HepG2 (cell line): ENCODE data around the gene RTBDN. TPM values are rescaled to one million over a fixed set of nuclear protein-coding genes. Genes with fewer than 3 reads are reported as not detected.

Experiments used
- BATF2 ChIP-seq: sonication (generic); formaldehyde crosslinking; IDR thresholded peaks from 2 replicates; pipeline ENCODE4 v1.8.0; 2022; ENCODE audit warnings: mild to moderate bottlenecking, missing genetic modification reagents, moderate library complexity
- EP300 ChIP-seq, 3 experiments: sonication (generic) in 1 of 3; formaldehyde crosslinking in 1 of 3; IDR thresholded peaks; 2 replicates each; pipeline versions ENCODE4 v1.5.1 to v1.6.1; 2011 to 2020; ENCODE audit warnings: low read depth in 2 of 3, low read length in 2 of 3, borderline replicate concordance in 1 of 3, improper control_type of control experiment in 1 of 3, mild to moderate bottlenecking in 1 of 3, missing genetic modification reagents in 1 of 3, moderate library complexity in 1 of 3
- ETV6 ChIP-seq: sonication (generic); formaldehyde crosslinking; conservative IDR thresholded peaks from 2 replicates; pipeline ENCODE4 v1.4.0; 2020; ENCODE audit warnings: missing genetic modification reagents
- GTF3A ChIP-seq: sonication (generic); formaldehyde crosslinking; conservative IDR thresholded peaks from 2 replicates; pipeline ENCODE4 v1.4.0; 2020; ENCODE audit warnings: mild to moderate bottlenecking, missing genetic modification reagents
- KMT2A ChIP-seq: sonication (generic); formaldehyde crosslinking; IDR thresholded peaks from 2 replicates; pipeline ENCODE4 v1.4.0; 2020; ENCODE audit warnings: missing genetic modification reagents
- MAFK ChIP-seq, 2 experiments: IDR thresholded peaks in 1 of 2; conservative IDR thresholded peaks in 1 of 2; 2 replicates each; pipeline ENCODE4 v1.6.1; 2011; ENCODE audit warnings: improper control_type of control experiment in 2 of 2, low read length in 2 of 2
- NFE2L1 ChIP-seq: sonication (generic); formaldehyde crosslinking; IDR thresholded peaks from 2 replicates; pipeline ENCODE4 v1.4.0; 2020; ENCODE audit warnings: missing genetic modification reagents, mild to moderate bottlenecking, borderline replicate concordance
- POGZ ChIP-seq: sonication (generic); formaldehyde crosslinking; IDR thresholded peaks from 2 replicates; pipeline ENCODE4 v1.4.0; 2020; ENCODE audit warnings: mild to moderate bottlenecking, missing genetic modification reagents
- RBAK ChIP-seq: sonication (generic); formaldehyde crosslinking; IDR thresholded peaks from 2 replicates; pipeline ENCODE4 v1.5.1; 2020; ENCODE audit warnings: mild to moderate bottlenecking, missing genetic modification reagents
- RELA ChIP-seq: sonication (generic); formaldehyde crosslinking; IDR thresholded peaks from 2 replicates; pipeline ENCODE4 v1.4.0; 2020; ENCODE audit warnings: missing genetic modification reagents
- SRF ChIP-seq: IDR thresholded peaks from 2 replicates; pipeline ENCODE4 v1.6.1; 2011; ENCODE audit warnings: mild to moderate bottlenecking, low read depth, low read length, moderate library complexity
- ZNF10 ChIP-seq: sonication (generic); formaldehyde crosslinking; IDR thresholded peaks from 2 replicates; pipeline ENCODE4 v1.4.0; 2020; ENCODE audit warnings: mild to moderate bottlenecking, low read depth, missing genetic modification reagents, borderline replicate concordance
- ZNF136 ChIP-seq: sonication (generic); formaldehyde crosslinking; IDR thresholded peaks from 2 replicates; pipeline ENCODE4 v1.8.1; 2022; ENCODE audit warnings: low read depth, mild to moderate bottlenecking, moderate library complexity, missing genetic modification reagents
- ZNF33A ChIP-seq: sonication (generic); formaldehyde crosslinking; IDR thresholded peaks from 2 replicates; pipeline ENCODE4 v1.5.1; 2020; ENCODE audit warnings: missing genetic modification reagents, mild to moderate bottlenecking, moderate library complexity, borderline replicate concordance
- ZNF383 ChIP-seq: sonication (generic); formaldehyde crosslinking; IDR thresholded peaks from 2 replicates; pipeline ENCODE4 v1.4.0; 2020; ENCODE audit warnings: missing genetic modification reagents, mild to moderate bottlenecking, borderline replicate concordance
- ZNF513 ChIP-seq: sonication (generic); formaldehyde crosslinking; conservative IDR thresholded peaks from 2 replicates; pipeline ENCODE4 v1.5.0; 2020; ENCODE audit warnings: missing genetic modification reagents
- ZNF577 ChIP-seq: sonication (generic); formaldehyde crosslinking; IDR thresholded peaks from 2 replicates; pipeline ENCODE4 v1.4.0; 2020; ENCODE audit warnings: mild to moderate bottlenecking, low read depth, missing genetic modification reagents, borderline replicate concordance
- polyA plus RNA-seq, 8 experiments: library from polyadenylated mRNA; depleted of rRNA in 3 of 8; stranded (reverse) in 7 of 8; unstranded in 1 of 8; fragments of >200 nt; fragmentation: Illumina TruSeq in 4 of 8; extraction: Trizol in 4 of 8; gene quantifications; 2 replicates each; pipeline versions ENCODE4 v1.2.1 to v1.2.3, GENCODE V29; 2011 to 2016; ENCODE audit warnings: low read depth in 4 of 8, missing spikeins in 1 of 8, mixed read lengths in 1 of 8; ENCODE audit not compliant: insufficient read depth in 1 of 8
- total RNA-seq, 5 experiments: library from RNA; depleted of rRNA; stranded (reverse); fragments of >200 nt; fragmentation: Illumina TruSeq; extraction: Trizol; gene quantifications; 2 replicates each; pipeline ENCODE4 v1.2.3, GENCODE V29; 2016; ENCODE audit warnings: low read depth in 1 of 5
- TF ChIP-seq, protein P1 (sequence below), 2 experiments: sonication (generic) in 1 of 2; formaldehyde crosslinking in 1 of 2; IDR thresholded peaks; 2 replicates each; pipeline versions ENCODE4 v1.4.0 to v1.6.1; 2016 to 2020; ENCODE audit warnings: borderline replicate concordance in 1 of 2, low read depth in 1 of 2, mild to moderate bottlenecking in 1 of 2, missing genetic modification reagents in 1 of 2
- TF ChIP-seq, protein P2 (sequence below): sonication (generic); formaldehyde crosslinking; IDR thresholded peaks from 2 replicates; pipeline ENCODE4 v1.4.0; 2020; ENCODE audit warnings: missing genetic modification reagents

RTBDN gene
- total and polyA plus RNA-seq, 2 of the 13 experiments (the other 11 are each of a cell fraction or from before 2014, with no cell fraction given) = 0.27 to 0.48 TPM

DNA sequence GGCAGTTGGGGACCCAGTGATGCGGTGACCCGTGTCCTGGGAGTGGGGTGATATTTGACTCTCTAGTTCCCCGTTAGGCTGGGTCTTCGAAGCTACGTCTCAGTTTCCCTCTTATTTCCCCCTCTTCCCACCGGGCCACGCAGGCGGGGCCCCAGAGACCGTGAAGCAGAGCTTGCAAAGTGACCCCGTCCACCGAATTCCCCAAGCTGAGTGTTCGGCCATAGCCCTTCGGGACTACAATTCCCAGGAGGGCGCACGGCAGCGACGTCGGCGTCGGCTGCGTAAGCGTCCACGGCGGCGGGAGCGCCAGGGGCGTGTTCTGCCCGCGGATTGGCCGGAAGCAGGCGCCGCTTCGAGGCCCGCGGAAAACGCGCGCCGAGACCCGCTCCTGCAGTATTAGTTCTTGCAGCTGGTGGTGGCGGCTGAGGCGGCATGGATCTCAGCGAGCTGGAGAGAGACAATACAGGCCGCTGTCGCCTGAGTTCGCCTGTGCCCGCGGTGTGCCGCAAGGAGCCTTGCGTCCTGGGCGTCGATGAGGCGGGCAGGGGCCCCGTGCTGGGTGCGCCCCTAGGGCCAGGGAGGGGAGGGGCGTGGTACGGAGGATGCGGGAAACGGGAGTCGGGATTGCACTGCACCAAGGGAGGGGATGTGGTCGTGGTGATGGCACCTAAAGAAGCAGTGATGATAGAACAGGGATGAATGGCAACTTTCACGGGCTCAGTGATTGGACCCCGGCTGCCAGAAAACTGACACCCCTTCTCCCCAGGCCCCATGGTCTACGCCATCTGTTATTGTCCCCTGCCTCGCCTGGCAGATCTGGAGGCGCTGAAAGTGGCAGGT lies 27.9 kb downstream of the RTBDN start, which contains the start of gene RNASEH2A (continued):
- TF ChIP-seq, protein P1, sequence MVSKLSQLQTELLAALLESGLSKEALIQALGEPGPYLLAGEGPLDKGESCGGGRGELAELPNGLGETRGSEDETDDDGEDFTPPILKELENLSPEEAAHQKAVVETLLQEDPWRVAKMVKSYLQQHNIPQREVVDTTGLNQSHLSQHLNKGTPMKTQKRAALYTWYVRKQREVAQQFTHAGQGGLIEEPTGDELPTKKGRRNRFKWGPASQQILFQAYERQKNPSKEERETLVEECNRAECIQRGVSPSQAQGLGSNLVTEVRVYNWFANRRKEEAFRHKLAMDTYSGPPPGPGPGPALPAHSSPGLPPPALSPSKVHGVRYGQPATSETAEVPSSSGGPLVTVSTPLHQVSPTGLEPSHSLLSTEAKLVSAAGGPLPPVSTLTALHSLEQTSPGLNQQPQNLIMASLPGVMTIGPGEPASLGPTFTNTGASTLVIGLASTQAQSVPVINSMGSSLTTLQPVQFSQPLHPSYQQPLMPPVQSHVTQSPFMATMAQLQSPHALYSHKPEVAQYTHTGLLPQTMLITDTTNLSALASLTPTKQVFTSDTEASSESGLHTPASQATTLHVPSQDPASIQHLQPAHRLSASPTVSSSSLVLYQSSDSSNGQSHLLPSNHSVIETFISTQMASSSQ (IDR thresholded peaks at IDR 0.05; ENCODE audit: low read depth) = no peak
- TF ChIP-seq, protein P1 (CRISPR knock-in tag; IDR thresholded peaks at IDR 0.05; ENCODE audit: borderline replicate concordance) = peak; percentile 66; the same call in 1 of the 2 replicates
- peak; percentile 66 for TF ChIP-seq POGZ
- no peak for TF ChIP-seq ZNF383
- no peak for TF ChIP-seq ZNF33A (CRISPR knock-in tag)
- TF ChIP-seq ZNF10 (CRISPR knock-in tag) = no peak
- no peak for TF ChIP-seq RBAK
- TF ChIP-seq SRF = no peak
- TF ChIP-seq BATF2 (CRISPR knock-in tag) = peak; percentile 83; the same call in 1 of the 2 replicates
- peak; percentile 63; the same call in 1 of the 2 replicates for TF ChIP-seq GTF3A (CRISPR knock-in tag)
- no peak for TF ChIP-seq EP300 (IDR thresholded peaks at IDR 0.05; ENCODE audit: low read depth in 2 of 2, low read length in 2 of 2)
- no peak; the same call in 1 of the 2 replicates for TF ChIP-seq EP300 (CRISPR knock-in tag; IDR thresholded peaks at IDR 0.05; ENCODE audit: borderline replicate concordance)
- TF ChIP-seq RELA (CRISPR knock-in tag) = 0 out of 2 replicates have a peak, but pooled peaks have one; percentile 64
- peak; percentile 79; the same call in 1 of the 2 replicates for TF ChIP-seq KMT2A (CRISPR knock-in tag)
- TF ChIP-seq NFE2L1 (CRISPR knock-in tag) = no peak
- TF ChIP-seq ZNF136 (CRISPR knock-in tag) = peak; percentile 88; the same call in 1 of the 2 replicates
- peak; percentile 59; the same call in 1 of the 2 replicates for TF ChIP-seq ETV6 (CRISPR knock-in tag)
- TF ChIP-seq MAFK (conservative IDR thresholded peaks at IDR 0.05 in 1 of 2, IDR thresholded peaks at IDR 0.05 in 1 of 2; ENCODE audit: low read length in 2 of 2) = no peak
- TF ChIP-seq ZNF577 (CRISPR knock-in tag) = no peak
- TF ChIP-seq, protein P2, sequence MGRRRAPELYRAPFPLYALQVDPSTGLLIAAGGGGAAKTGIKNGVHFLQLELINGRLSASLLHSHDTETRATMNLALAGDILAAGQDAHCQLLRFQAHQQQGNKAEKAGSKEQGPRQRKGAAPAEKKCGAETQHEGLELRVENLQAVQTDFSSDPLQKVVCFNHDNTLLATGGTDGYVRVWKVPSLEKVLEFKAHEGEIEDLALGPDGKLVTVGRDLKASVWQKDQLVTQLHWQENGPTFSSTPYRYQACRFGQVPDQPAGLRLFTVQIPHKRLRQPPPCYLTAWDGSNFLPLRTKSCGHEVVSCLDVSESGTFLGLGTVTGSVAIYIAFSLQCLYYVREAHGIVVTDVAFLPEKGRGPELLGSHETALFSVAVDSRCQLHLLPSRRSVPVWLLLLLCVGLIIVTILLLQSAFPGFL = no peak
- TF ChIP-seq ZNF513 (CRISPR knock-in tag) = no peak
